PC-3 (cell line): ENCODE data around the gene SUZ12.

Experiments used
- CTCF ChIP-seq: fragments of 300-600 bp; sonication (generic); conservative IDR thresholded peaks from 2 replicates; pipeline ENCODE4 v1.5.1; 2017; ENCODE audit warnings: antibody characterized with exemption, low read depth, mild to moderate bottlenecking, low read length
- EZH2 ChIP-seq: fragments of 300-600 bp; sonication (generic); IDR thresholded peaks from one replicate; pipeline ENCODE4 v1.6.1; 2017; ENCODE audit warnings: antibody characterized with exemption, mild to moderate bottlenecking, low read length; ENCODE audit not compliant: unreplicated experiment

GRCh38 chr17:32019228-32019627, 82.4 kb downstream of the SUZ12 start:
- TF ChIP-seq CTCF (no peak), EZH2 (no peak)
